ENCODE data around the gene BCL2L12. TPM values are rescaled to one million over a fixed set of nuclear protein-coding genes. Genes with fewer than 3 reads are reported as not detected.
A peak's percentile ranks its signal among the peaks of the same experiment; 100 is the strongest.

BCL2L12 gene
- total and polyA plus RNA-seq, 7 experiments from 2014 or later, result 11.3 to 57.2 (median 14.8) TPM

DNA sequence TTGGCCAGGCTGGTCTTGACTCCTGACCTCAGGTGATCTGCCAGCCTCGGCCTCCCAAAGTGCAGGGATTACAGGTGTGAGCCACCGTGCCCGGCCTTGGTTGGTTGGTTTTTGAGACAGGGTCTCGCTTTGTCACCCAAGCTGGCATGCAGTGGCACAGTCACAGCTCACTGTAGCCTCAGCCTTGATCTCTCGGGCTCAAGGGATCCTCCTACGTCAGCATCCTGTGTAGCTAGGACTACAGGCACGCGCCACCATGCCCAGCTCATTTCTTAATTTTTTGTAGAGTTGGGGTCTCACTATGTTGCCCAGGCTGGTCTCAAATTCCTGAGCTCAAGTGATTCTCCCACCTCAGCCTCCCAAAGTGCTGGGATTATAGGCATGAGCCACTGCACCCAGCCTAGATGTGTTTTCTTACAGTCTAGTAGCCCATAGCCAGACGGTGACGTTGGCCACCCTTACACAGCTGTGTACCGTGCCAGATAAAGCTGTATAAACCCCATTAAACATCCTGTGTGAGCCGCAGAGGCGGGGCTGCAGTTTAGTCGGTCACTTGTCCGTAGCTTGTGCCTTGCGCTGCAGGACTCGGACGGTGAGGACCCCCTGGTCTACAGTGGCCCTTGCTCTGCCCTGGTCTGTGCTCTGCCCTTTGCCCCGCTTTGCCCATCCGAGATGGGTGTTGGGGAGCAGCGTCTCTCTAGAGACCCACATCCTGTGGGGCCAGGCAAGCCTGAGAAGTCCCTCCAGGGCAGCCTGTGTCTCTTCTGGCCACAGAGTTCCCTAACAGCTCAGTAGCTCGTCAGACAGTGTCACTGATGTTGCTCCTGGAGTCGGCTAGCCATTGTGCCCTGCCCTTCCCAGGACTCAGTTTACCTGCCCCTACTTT, 9.9 kb upstream of the BCL2L12 start:
- Histone ChIP-seq H3K27me3 (ENCODE audit: control insufficient read depth in 2 of 2, insufficient read depth in 2 of 2, low read length in 2 of 2) (no peaks in the 10 kb centered on the region), H3K4me3 (ENCODE audit: low read length) (no peak overlapping the region), H3K27ac (ENCODE audit: low read depth, low read length) (no peak overlapping the region), H3K4me1 (ENCODE audit: control insufficient read depth in 2 of 2, insufficient read depth in 2 of 2, low read length in 2 of 2) (no peaks in the 10 kb centered on the region), H3K36me3 (ENCODE audit: control insufficient read depth in 2 of 3, insufficient read depth in 3 of 3, low read length in 3 of 3) (peaks cover 0 to 91% (median 22%) of the 10 kb centered on the region in 3 experiments), H3K9me3 (ENCODE audit: control insufficient read depth in 2 of 3, low read length in 3 of 3) (no peaks in the 10 kb centered on the region)
- intact Hi-C loops (cut with micrococcal nuclease), result no loop called here
- ATAC-seq, result peak; percentile 42
- ChIA-PET CTCF (no interaction called here), POLR2A (interaction anchor here (0.6 to 14.1 kb wide), 6 partner anchors 8 to 370 kb away, joined by 3 to 187 read pairs (median 4); partner anchors contain the start of genes RRAS and SCAF1)
- H3K4me3 Mint-ChIP-seq, result no peak overlapping the region
- H3K36me3 Mint-ChIP-seq, result peaks cover 0 to 20% (median 13%) of the 10 kb centered on the region in 5 donors
- H3K4me1 Mint-ChIP-seq, result peaks cover 0 to 13% (median 3%) of the 10 kb centered on the region in 7 donors
- no peaks in the 10 kb centered on the region for H3K9me3 Mint-ChIP-seq
- DNase-seq, result no peak
- H3K27me3 Mint-ChIP-seq, result no peaks in the 10 kb centered on the region
- H3K27ac Mint-ChIP-seq, result peak overlapping the region in 3 of 9 donors; percentile 10 to 37 (median 31)

GRCh38 chr19:49656456-49657109, 9.2 kb upstream of the BCL2L12 start:
- Histone ChIP-seq H3K27me3 (ENCODE audit: control insufficient read depth in 2 of 2, insufficient read depth in 2 of 2, low read length in 2 of 2) (no peaks in the 10 kb centered on the region), H3K27ac (ENCODE audit: low read depth, low read length) (no peak overlapping the region), H3K36me3 (ENCODE audit: control insufficient read depth in 2 of 3, insufficient read depth in 3 of 3, low read length in 3 of 3) (peaks cover 0 to 94% (median 27%) of the 10 kb centered on the region in 3 experiments), H3K4me3 (ENCODE audit: low read length) (no peak overlapping the region), H3K4me1 (ENCODE audit: control insufficient read depth in 2 of 2, insufficient read depth in 2 of 2, low read length in 2 of 2) (no peaks in the 10 kb centered on the region), H3K9me3 (ENCODE audit: control insufficient read depth in 2 of 3, low read length in 3 of 3) (no peaks in the 10 kb centered on the region)
- Mint-ChIP-seq H3K27me3 (no peaks in the 10 kb centered on the region), H3K36me3 (peaks cover 0 to 19% (median 13%) of the 10 kb centered on the region in 5 donors), H3K4me3 (no peak overlapping the region), H3K9me3 (no peaks in the 10 kb centered on the region), H3K4me1 (peaks cover 0 to 13% (median 3%) of the 10 kb centered on the region in 7 donors), H3K27ac (peak overlapping the region in 1 of 9 donors; percentile 10)
- ATAC-seq (no peak), DNase-seq (no peak)
- POLR2A ChIA-PET, result interaction anchor here (0.6 to 14.1 kb wide), 6 partner anchors 8 to 277 kb away, joined by 3 to 187 read pairs (median 4); partner anchors contain the start of genes PRMT1, RRAS and SCAF1
- CTCF ChIA-PET, result interaction anchor here (0.6 kb wide), 1 partner anchor 150 kb away, joined by 3 read pairs; no protein-coding TSS in a partner anchor
- intact Hi-C loops (cut with micrococcal nuclease), result no loop called here

DNA sequence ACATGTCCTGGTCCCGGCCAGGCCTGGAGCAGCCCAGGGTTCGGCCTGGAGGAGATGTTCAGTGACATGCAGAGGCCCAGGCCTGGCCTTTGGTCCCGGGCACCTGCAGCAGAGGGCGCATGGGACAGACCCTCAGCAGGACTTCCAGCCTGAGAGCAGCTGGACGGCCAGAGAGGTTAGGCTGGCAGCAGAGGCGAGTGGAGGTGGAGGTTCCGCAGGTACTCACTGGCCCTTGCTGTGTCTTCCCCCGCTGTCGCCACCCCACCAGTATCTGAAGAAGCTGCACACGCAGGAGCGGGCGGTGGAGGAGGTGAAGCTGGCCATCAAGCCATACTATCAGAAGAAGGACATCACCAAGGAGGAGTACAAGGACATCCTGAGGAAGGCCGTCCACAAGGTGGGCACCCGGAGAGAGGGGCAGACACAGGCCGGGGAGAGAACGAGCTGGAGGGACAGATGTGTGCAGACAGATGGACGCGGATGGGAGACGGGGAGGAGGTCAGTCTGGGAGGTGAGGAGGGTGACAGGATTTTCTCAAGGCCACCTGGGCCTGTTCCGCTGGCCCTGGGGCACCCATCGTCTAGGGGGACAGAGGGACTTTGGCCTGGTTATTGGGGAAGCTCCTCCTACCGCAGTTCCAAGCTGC, 8.1 kb upstream of the BCL2L12 start:
- peak overlapping the region in 2 of 9 donors; percentile 79 to 86 for H3K27ac Mint-ChIP-seq
- H3K4me1 Mint-ChIP-seq, result peaks cover 0 to 20% (median 4%) of the 10 kb centered on the region in 7 donors
- H3K27ac ChIP-seq (ENCODE audit: low read depth, low read length), result no peak overlapping the region
- ChIA-PET CTCF (no interaction called here), POLR2A (interaction anchor here (0.7 to 14.1 kb wide), 3 partner anchors 13 to 66 kb away, joined by 3 to 187 read pairs (median 3); partner anchors contain the start of genes PRMT1, RRAS and SCAF1)
- no peaks in the 10 kb centered on the region for H3K27me3 ChIP-seq (ENCODE audit: control insufficient read depth in 2 of 2, insufficient read depth in 2 of 2, low read length in 2 of 2)
- no peak overlapping the region for H3K4me3 ChIP-seq (ENCODE audit: low read length)
- H3K4me1 ChIP-seq (ENCODE audit: control insufficient read depth in 2 of 2, insufficient read depth in 2 of 2, low read length in 2 of 2), result peaks cover 4% of the 10 kb centered on the region in 2 donors
- no peak overlapping the region for H3K4me3 Mint-ChIP-seq
- no peaks in the 10 kb centered on the region for H3K27me3 Mint-ChIP-seq
- no peak for DNase-seq
- peaks cover 0 to 20% (median 13%) of the 10 kb centered on the region in 5 donors for H3K36me3 Mint-ChIP-seq
- peaks cover 0 to 99% (median 36%) of the 10 kb centered on the region in 3 experiments for H3K36me3 ChIP-seq (ENCODE audit: control insufficient read depth in 2 of 3, insufficient read depth in 3 of 3, low read length in 3 of 3)
- intact Hi-C loops (cut with micrococcal nuclease), result no loop called here
- no peak for ATAC-seq
- no peaks in the 10 kb centered on the region for H3K9me3 Mint-ChIP-seq
- no peaks in the 10 kb centered on the region for H3K9me3 ChIP-seq (ENCODE audit: control insufficient read depth in 2 of 3, low read length in 3 of 3)

- Mint-ChIP-seq H3K36me3 (peaks cover 0 to 22% (median 13%) of the 10 kb centered on the region in 5 donors), H3K4me3 (no peak overlapping the region), H3K27me3 (no peaks in the 10 kb centered on the region), H3K4me1 (peaks cover 0 to 25% (median 9%) of the 10 kb centered on the region in 7 donors), H3K9me3 (no peaks in the 10 kb centered on the region), H3K27ac (no peak overlapping the region)
- ATAC-seq (no peak), DNase-seq (no peak)
- intact Hi-C loops (cut with micrococcal nuclease), result no loop called here
- ChIA-PET POLR2A (interaction anchor here (1.5 to 14.1 kb wide), 2 partner anchors 14 to 18 kb away, joined by 3 to 187 read pairs; partner anchors contain the start of genes PRMT1, RRAS and SCAF1), CTCF (no interaction called here)
- Histone ChIP-seq H3K4me3 (ENCODE audit: low read length) (no peak overlapping the region), H3K4me1 (ENCODE audit: control insufficient read depth in 2 of 2, insufficient read depth in 2 of 2, low read length in 2 of 2) (peaks cover 9% of the 10 kb centered on the region in 2 donors), H3K27me3 (ENCODE audit: control insufficient read depth in 2 of 2, insufficient read depth in 2 of 2, low read length in 2 of 2) (no peaks in the 10 kb centered on the region), H3K36me3 (ENCODE audit: control insufficient read depth in 2 of 3, insufficient read depth in 3 of 3, low read length in 3 of 3) (peaks cover 0 to 99% (median 36%) of the 10 kb centered on the region in 3 experiments), H3K27ac (ENCODE audit: low read depth, low read length) (peak overlapping the region; percentile 53), H3K9me3 (ENCODE audit: control insufficient read depth in 2 of 3, low read length in 3 of 3) (no peaks in the 10 kb centered on the region)
These were observed 7.6 kb upstream of the BCL2L12 start for GRCh38 chr19:49658139-49658517.

- intact Hi-C loops (cut with micrococcal nuclease), result no loop called here
- H3K36me3 ChIP-seq (ENCODE audit: control insufficient read depth in 2 of 3, insufficient read depth in 3 of 3, low read length in 3 of 3), result peaks cover 0 to 94% (median 36%) of the 10 kb centered on the region in 3 experiments
- ChIA-PET CTCF (no interaction called here), POLR2A (interaction anchor here (14.1 kb wide), 1 partner anchor 15 kb away, joined by 187 read pairs; the partner anchor contains the start of genes RRAS and SCAF1)
- peak overlapping the region in 5 of 9 donors; percentile 19 to 82 (median 47) for H3K27ac Mint-ChIP-seq
- peak overlapping the region; percentile 53 for H3K27ac ChIP-seq (ENCODE audit: low read depth, low read length)
- ATAC-seq (no peak), DNase-seq (no peak)
- H3K9me3 ChIP-seq (ENCODE audit: control insufficient read depth in 2 of 3, low read length in 3 of 3), result no peaks in the 10 kb centered on the region
- no peaks in the 10 kb centered on the region for H3K27me3 ChIP-seq (ENCODE audit: control insufficient read depth in 2 of 2, insufficient read depth in 2 of 2, low read length in 2 of 2)
- H3K4me1 Mint-ChIP-seq, result peaks cover 0 to 32% (median 14%) of the 10 kb centered on the region in 7 donors
- H3K9me3 Mint-ChIP-seq, result no peaks in the 10 kb centered on the region
- no peaks in the 10 kb centered on the region for H3K27me3 Mint-ChIP-seq
- H3K36me3 Mint-ChIP-seq, result peaks cover 0 to 19% (median 13%) of the 10 kb centered on the region in 5 donors
- H3K4me3 Mint-ChIP-seq, result peak overlapping the region in 1 of 10 donors; percentile 19
- H3K4me1 ChIP-seq (ENCODE audit: control insufficient read depth in 2 of 2, insufficient read depth in 2 of 2, low read length in 2 of 2), result peaks cover 15% of the 10 kb centered on the region in 2 donors
- H3K4me3 ChIP-seq (ENCODE audit: low read length), result no peak overlapping the region
These were observed 6.9 kb upstream of the BCL2L12 start for GRCh38 chr19:49658566-49659442.

Measured in naive thymus-derived CD4-positive, alpha-beta T cell (primary cell).